ENCODE results near the gene NTRK1. TPM values are rescaled to one million over a fixed set of nuclear protein-coding genes. Genes with fewer than 3 reads are reported as not detected.

Gene NTRK1
- total and polyA plus RNA-seq, 2 of the 13 experiments (the other 11 are each of a cell fraction or from before 2014, with no cell fraction given) = not detected

- TF ChIP-seq, protein P1, sequence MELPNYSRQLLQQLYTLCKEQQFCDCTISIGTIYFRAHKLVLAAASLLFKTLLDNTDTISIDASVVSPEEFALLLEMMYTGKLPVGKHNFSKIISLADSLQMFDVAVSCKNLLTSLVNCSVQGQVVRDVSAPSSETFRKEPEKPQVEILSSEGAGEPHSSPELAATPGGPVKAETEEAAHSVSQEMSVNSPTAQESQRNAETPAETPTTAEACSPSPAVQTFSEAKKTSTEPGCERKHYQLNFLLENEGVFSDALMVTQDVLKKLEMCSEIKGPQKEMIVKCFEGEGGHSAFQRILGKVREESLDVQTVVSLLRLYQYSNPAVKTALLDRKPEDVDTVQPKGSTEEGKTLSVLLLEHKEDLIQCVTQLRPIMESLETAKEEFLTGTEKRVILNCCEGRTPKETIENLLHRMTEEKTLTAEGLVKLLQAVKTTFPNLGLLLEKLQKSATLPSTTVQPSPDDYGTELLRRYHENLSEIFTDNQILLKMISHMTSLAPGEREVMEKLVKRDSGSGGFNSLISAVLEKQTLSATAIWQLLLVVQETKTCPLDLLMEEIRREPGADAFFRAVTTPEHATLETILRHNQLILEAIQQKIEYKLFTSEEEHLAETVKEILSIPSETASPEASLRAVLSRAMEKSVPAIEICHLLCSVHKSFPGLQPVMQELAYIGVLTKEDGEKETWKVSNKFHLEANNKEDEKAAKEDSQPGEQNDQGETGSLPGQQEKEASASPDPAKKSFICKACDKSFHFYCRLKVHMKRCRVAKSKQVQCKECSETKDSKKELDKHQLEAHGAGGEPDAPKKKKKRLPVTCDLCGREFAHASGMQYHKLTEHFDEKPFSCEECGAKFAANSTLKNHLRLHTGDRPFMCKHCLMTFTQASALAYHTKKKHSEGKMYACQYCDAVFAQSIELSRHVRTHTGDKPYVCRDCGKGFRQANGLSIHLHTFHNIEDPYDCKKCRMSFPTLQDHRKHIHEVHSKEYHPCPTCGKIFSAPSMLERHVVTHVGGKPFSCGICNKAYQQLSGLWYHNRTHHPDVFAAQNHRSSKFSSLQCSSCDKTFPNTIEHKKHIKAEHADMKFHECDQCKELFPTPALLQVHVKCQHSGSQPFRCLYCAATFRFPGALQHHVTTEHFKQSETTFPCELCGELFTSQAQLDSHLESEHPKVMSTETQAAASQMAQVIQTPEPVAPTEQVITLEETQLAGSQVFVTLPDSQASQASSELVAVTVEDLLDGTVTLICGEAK (IDR thresholded peaks at IDR 0.05) = no peak
- TF ChIP-seq, protein P1 (CRISPR knock-in tag; IDR thresholded peaks at IDR 0.05) = peak; percentile 80
- TF ChIP-seq ZBTB38 (CRISPR knock-in tag; IDR thresholded peaks at IDR 0.05) (peak; percentile 82), ZFYVE20 (CRISPR knock-in tag; IDR thresholded peaks at IDR 0.05; ENCODE audit: borderline replicate concordance, low read depth) (peak; percentile 92), MIER3 (CRISPR knock-in tag; IDR thresholded peaks at IDR 0.05; ENCODE audit: borderline replicate concordance) (no peak), ZNF775 (CRISPR knock-in tag; IDR thresholded peaks at IDR 0.05; ENCODE audit: borderline replicate concordance) (0 out of 2 replicates have a peak, but pooled peaks have one; percentile 67), FOXP1 (IDR thresholded peaks at IDR 0.05) (no peak), FOXP1 (CRISPR knock-in tag; IDR thresholded peaks at IDR 0.05) (no peak), MTF2 (CRISPR knock-in tag; IDR thresholded peaks at IDR 0.05; ENCODE audit: borderline replicate concordance) (no peak; the same call in 1 of the 2 replicates), ZSCAN12 (CRISPR knock-in tag; IDR thresholded peaks at IDR 0.05) (no peak; the same call in 1 of the 2 replicates), NR2F2 (IDR thresholded peaks at IDR 0.05; ENCODE audit: borderline replicate concordance, low read depth) (no peak), ZNF609 (CRISPR knock-in tag; IDR thresholded peaks at IDR 0.05; ENCODE audit: borderline replicate concordance) (peak; percentile 51; the same call in 1 of the 2 replicates), CBFB (CRISPR knock-in tag; IDR thresholded peaks at IDR 0.05) (peak; percentile 65; the same call in 1 of the 2 replicates)
- TF ChIP-seq, protein P2, sequence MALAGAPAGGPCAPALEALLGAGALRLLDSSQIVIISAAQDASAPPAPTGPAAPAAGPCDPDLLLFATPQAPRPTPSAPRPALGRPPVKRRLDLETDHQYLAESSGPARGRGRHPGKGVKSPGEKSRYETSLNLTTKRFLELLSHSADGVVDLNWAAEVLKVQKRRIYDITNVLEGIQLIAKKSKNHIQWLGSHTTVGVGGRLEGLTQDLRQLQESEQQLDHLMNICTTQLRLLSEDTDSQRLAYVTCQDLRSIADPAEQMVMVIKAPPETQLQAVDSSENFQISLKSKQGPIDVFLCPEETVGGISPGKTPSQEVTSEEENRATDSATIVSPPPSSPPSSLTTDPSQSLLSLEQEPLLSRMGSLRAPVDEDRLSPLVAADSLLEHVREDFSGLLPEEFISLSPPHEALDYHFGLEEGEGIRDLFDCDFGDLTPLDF (CRISPR knock-in tag; IDR thresholded peaks at IDR 0.05) = 0 out of 2 replicates have a peak, but pooled peaks have one; percentile 65
These were observed 46.7 kb upstream of the NTRK1 start (continued) for GRCh38 chr1:156813750-156814570.

Measured in HepG2 (cell line).